Right lobe of liver (tissue), 4 donors: ENCODE results near the gene EBNA1BP2.
"Not testable (repeated sequence)": the region's sequence is repeated elsewhere in the genome, so short reads cannot be mapped to it uniquely, and the experiment has no call there.

ENCODE experiments used
- CTCF ChIP-seq, 4 donors: fragments of 200-600 bp in 3 of 4; fragments of 450-650 bp in 1 of 4; IDR thresholded peaks; one replicate each; pipeline versions ENCODE4 v1.5.1 to v1.8.0; 2016 to 2022; ENCODE audit warnings: antibody characterized with exemption in 4 of 4, mild to moderate bottlenecking in 2 of 4
- POLR2A ChIP-seq: fragments of 450-650 bp; IDR thresholded peaks from one replicate; pipeline ENCODE4 v1.6.1; 2017; ENCODE audit warnings: antibody characterized with exemption, mild to moderate bottlenecking
- donor health status: DM: no; HTN: no; CAD: no.
- donor health status: DM: no; HTN: no; CAD: no.
- donor health status: DM: no; HTN: yes; CAD: no.

DNA sequence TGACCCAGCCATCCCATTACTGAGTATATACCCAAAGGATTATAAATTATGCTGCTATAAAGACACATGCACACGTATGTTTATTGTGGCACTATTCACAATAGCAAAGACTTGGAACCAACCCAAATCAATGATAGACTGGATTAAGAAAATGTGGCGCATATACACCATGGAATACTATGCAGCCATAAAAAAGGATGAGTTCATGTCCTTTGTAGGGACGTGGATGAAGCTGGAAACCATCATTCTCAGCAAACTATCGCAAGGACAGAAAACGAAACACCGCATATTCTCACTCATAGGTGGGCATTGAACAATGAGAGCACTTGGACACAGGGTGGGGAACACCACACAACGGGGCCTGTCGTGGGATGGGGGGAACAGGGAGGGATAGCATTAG, 36.2 kb upstream of the EBNA1BP2 start:
- not testable (repeated sequence) for TF ChIP-seq CTCF (IDR thresholded peaks at IDR 0.05); POLR2A
